NCI-H69 (cell line): ENCODE results near the gene PROX1.

ENCODE experiments used
- DNase-seq: peaks from one replicate; lab custom pipeline; 2025; lab: John Stamatoyannopoulos, UW

Gene PROX1

DNA sequence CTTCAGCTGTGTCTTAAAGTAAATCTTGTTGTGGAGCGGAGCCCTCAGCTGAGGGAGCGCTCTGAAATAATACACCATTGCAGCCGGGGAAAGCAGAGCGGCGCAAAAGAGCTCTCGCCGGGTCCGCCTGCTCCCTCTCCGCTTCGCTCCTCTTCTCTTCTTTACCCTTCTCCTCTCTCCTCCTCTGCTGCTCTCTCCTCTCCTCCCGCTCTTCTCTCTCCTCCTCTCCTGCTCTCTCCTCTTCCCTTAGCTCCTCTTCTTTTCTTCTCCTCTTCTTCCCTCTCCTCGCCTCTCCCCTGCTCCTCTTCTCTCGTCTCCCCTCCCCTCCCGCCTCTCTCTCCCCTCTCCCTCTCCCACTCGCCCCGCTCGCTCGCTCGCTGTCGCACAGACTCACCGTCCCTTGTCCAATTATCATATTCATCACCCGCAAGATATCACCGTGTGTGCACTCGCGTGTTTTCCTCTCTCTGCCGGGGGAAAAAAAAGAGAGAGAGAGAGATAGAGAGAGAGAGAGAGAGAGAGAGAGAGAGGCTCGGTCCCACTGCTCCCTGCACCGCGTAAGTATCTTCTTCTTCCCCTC, at the start of gene PROX1:
TSS of gene PROX1 (plus strand) at position 47 of the 580 bp plus-strand sequence. CDS start 8,563 bp downstream, outside the sequence.
- peak; percentile 92 for DNase-seq

DNA sequence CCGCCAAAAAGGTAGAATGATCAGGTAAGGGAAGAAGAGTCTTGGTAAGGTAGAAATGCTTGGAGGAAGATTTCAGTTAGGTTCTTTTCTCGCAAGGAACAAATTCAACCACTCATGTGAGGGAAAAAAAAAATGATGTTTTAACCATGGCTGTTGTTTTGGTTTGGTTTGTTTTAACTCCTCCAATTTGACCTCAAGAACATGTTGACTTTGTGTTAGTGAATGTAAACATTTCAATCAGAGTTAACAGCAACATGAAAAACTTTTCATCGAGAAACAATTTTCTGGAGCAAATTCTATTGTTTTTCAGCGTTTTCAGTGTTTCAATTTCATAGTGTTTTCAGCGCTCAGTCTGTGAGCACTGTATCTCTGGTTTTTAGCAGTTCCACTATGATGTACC, 49.0 kb upstream of the PROX1 start:
- DNase-seq: no peak

GRCh38 chr1:213939888-213940287, 47.9 kb upstream of the PROX1 start:
- no peak for DNase-seq

GRCh38 chr1:213940947-213941346, 46.8 kb upstream of the PROX1 start:
- DNase-seq: no peak

GRCh38 chr1:213942061-213942460, 45.7 kb upstream of the PROX1 start:
- DNase-seq: no peak

DNA sequence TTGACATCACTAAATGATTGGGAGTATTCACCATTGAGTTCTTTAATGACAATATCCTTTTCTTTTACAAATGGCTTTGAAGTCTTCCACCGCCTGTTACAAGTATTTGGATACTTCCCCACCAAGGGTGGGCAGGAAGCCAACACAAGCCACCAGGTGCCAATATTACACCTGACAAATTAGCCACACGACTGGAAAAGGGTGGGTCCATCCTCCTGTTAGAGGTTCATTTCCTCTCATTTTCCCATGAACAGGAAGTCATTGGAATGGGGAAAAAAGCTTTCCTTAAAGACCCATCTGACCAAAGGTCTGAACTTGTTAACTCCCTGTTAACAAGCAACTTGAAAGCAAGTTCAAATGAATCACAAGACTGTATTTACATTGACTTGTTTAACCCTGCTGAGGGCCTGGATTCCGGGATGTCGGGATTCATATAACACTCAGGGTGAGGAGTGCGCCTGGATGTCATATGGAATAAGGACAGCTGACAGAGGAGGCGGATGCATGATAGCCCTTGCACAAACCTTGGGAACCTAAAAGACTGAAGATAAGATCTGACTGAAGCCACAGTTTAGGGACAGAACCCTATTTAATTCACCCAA, 40.5 kb upstream of the PROX1 start:
- peak; percentile 92 for DNase-seq

GRCh38 chr1:213951876-213952275, 35.9 kb upstream of the PROX1 start:
- no peak for DNase-seq

DNA sequence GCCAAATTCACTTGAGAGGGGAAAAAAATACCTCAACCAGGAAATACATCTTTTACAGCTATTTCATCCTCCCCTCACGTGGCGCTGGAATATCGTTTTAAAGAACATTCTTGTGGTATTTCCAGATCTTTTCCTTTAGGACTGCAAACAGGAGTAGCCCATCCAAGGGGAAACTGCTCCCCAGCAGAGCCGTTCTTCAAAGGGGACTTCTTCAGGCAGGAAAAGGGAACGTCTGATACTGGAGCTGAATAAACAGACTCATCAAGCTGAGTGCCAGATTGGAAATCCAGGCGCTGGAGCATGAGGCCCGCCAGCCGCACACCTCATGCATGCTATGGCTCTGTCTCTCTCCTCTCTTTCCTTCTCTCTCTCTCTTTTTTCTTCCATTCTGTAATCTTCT, 34.0 kb upstream of the PROX1 start:
- peak; percentile 11 for DNase-seq

- DNase-seq: no peak
Observed at GRCh38 chr1:213956295-213956770, 31.4 kb upstream of the PROX1 start.

DNA sequence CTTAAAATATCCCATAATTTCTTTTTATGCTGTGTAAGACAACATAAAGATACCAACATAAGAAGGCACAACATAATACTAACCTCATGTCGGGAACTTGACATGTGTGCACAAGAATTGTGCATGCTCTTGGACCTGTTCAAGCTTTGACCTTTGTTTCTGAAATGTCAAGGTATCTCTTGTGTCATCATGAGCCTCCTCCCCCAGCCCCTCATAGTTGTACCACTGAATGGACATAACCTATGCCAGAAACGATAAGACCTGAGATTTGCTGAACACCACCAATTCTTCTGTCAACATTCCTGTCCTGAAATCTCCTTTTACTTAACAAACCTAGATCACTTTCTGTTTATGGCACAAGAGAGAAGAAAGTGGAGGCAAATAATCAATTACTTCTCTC, 29.4 kb upstream of the PROX1 start:
- DNase-seq: no peak

DNA sequence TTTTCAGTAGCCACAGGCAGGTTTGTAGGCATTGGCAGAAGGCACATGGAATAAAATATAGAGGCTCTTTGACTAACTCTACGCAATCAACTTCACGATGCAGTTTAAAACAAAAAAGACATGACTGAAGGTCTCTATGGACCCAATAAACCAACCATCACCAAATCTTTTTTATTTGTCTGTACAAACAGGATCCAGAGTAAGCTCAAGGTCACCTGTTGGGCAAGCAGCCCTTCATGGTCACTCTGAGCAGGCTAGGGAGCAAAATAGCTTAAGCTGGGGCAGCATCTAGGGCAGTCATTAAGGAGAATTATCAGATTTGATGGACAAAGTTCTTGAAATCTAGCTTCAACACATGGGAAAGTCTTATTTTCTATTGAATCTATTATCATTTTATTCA, 26.8 kb upstream of the PROX1 start:
- DNase-seq: no peak

- no peak for DNase-seq
Observed at GRCh38 chr1:213962508-213962907, 25.3 kb upstream of the PROX1 start.

DNA sequence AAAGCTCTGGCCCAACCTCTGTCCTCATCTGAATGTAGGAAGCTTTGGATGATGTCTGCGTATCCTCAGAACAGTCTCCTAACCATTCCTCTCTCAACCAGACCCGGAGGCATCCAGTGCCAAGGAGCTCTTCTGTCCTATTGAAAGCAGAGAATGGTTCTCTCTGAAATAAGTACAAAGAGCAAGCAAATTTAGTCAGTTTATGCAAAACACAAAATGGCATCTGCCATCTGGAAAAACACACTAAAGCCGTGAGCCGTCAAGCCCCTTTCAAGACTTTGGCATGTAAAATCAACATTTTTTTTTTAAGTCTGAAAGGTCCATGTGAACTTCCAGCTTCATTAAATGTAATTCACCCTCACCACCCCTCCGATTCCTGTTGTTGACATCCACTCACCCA, 21.7 kb upstream of the PROX1 start:
- DNase-seq: no peak

DNA sequence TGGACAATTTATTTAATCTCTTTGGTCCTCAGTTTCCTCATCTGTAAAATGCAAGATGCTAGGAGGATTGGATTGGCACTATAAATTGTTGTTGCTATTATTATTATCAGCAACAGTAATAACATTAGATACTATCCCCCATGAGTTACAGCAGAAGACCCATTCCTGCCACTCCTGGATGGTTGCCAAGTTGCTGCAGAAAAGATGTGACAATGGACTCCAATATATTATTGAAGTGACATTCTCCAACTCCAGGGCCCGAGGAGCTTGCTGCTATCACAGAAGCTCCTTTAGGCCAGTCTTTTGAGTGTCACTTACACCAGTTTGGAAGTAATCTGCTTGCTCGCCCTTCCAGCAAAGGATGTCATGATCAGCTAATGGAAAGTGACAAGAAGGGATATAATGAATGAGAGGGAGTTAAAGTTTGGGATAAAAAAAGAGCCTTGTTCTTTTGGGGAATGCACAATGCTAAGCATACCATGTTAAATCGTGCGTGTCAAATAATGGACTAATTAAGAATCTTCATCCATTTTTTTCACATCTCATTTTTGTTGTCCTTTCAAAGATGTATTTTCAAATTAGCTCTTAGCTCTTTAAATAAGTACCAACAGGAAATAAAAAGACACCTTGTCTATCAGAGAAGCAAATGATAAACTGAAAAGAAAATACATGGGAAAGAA, 19.5 kb upstream of the PROX1 start:
- peak; percentile 20 for DNase-seq

- DNase-seq: peak; percentile 63
Observed at GRCh38 chr1:213969958-213970555, 17.7 kb upstream of the PROX1 start.

GRCh38 chr1:213972141-213972540, 15.6 kb upstream of the PROX1 start:
- DNase-seq: no peak

GRCh38 chr1:213973129-213973528, 14.6 kb upstream of the PROX1 start:
- no peak for DNase-seq

GRCh38 chr1:213976665-213977485, 10.9 kb upstream of the PROX1 start:
- no peak for DNase-seq

DNA sequence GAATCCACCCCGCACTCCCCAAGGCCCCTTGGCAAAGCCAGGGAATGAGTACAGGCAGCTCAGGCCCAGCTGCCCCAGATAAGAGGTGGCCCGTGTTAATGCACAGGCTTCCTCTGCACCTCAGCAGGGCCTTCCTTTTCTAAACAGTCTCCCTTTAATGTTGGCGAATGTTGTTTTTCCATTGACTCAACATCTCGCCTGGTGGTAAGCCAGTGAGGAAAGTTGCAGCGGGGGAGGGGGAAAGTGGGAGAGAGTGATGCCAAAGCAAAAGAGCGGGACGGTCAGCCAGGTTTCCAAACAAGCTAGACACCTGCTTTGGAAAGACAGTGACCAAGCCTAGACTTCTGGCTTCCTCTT, 10.3 kb upstream of the PROX1 start:
- DNase-seq: no peak

- no peak for DNase-seq
Observed at GRCh38 chr1:213977909-213978308, 9.9 kb upstream of the PROX1 start.

GRCh38 chr1:213979751-213980586, 7.8 kb upstream of the PROX1 start:
- no peak for DNase-seq
